Endodermal cell (in vitro differentiated cells): ENCODE results near the gene A2ML1. TPM values are rescaled to one million over a fixed set of nuclear protein-coding genes. Genes with fewer than 3 reads are reported as not detected.
"Not testable (repeated sequence)": the region's sequence is repeated elsewhere in the genome, so short reads cannot be mapped to it uniquely, and the experiment has no call there.

Source experiments
- DNase-seq: peaks from one replicate; pipeline ENCODE4 v3.0.0-alpha.2; 2017
- H3K27ac ChIP-seq: 2 replicates; pipeline ENCODE4 v1.5.1; 2013; ENCODE audit warnings: mild to moderate bottlenecking, low read depth, low read length, moderate library complexity
- H3K27me3 ChIP-seq: 2 replicates; pipeline ENCODE4 v1.6.1; 2013; ENCODE audit warnings: mild to moderate bottlenecking, low read length, moderate library complexity; ENCODE audit not compliant: insufficient read depth, control insufficient read depth, poor library complexity, severe bottlenecking
- H3K36me3 ChIP-seq: 2 replicates; pipeline ENCODE4 v1.7.0; 2013; ENCODE audit warnings: mild to moderate bottlenecking, low read length, moderate library complexity; ENCODE audit not compliant: control insufficient read depth, insufficient read depth
- H3K4me1 ChIP-seq: one replicate; pipeline ENCODE4 v1.7.0; 2013; ENCODE audit warnings: low read length; ENCODE audit not compliant: control insufficient read depth, insufficient read depth
- H3K4me3 ChIP-seq: 2 replicates; pipeline ENCODE4 v1.5.1; 2013; ENCODE audit warnings: mild to moderate bottlenecking, low read length, moderate library complexity
- H3K9ac ChIP-seq: 2 replicates; pipeline ENCODE4 v1.6.1; 2013; ENCODE audit warnings: mild to moderate bottlenecking, low read length, moderate library complexity; ENCODE audit not compliant: poor library complexity, severe bottlenecking; ENCODE audit errors: extremely low read depth
- H3K9me3 ChIP-seq: 2 replicates; pipeline ENCODE4 v1.6.1; 2013; ENCODE audit warnings: mild to moderate bottlenecking, low read length, moderate library complexity; ENCODE audit not compliant: control insufficient read depth
- H3K27ac Mint-ChIP-seq: 2 replicates; pipeline ENCODE4 v1.8.0; 2020; ENCODE audit warnings: mixed read lengths
- H3K27me3 Mint-ChIP-seq: 2 replicates; pipeline ENCODE4 v1.8.0; 2021; ENCODE audit warnings: mild to moderate bottlenecking, mixed read lengths; ENCODE audit not compliant: insufficient read depth
- H3K36me3 Mint-ChIP-seq: 2 replicates; pipeline ENCODE4 v1.8.0; 2020; ENCODE audit warnings: low read depth, mixed read lengths
- H3K4me1 Mint-ChIP-seq: 2 replicates; pipeline ENCODE4 v1.8.0; 2020; ENCODE audit warnings: mixed read lengths
- H3K4me3 Mint-ChIP-seq: 2 replicates; pipeline ENCODE4 v1.8.0; 2020; ENCODE audit warnings: mild to moderate bottlenecking, moderate library complexity, mixed read lengths
- H3K9me3 Mint-ChIP-seq: 2 replicates; pipeline ENCODE4 v1.8.0; 2020; ENCODE audit warnings: mild to moderate bottlenecking, mixed read lengths
- CTCF ChIP-seq: fragments of 200-600 bp; sonication (generic); conservative IDR thresholded peaks from 2 replicates; pipeline ENCODE4 v1.5.0; 2021; ENCODE audit warnings: antibody characterized with exemption, mild to moderate bottlenecking
- whole genome bisulfite sequencing, 2 experiments: methylation state at CpG; one replicate each; pipeline versions ENCODE4 v1.1.5 to v1.1.7; 2013; ENCODE audit warnings: missing lambda C conversion rate in 2 of 2, mixed read lengths in 1 of 2; ENCODE audit not compliant: insufficient coverage in 1 of 2, insufficient read length in 1 of 2; 5-methylcytosine and 5-hydroxymethylcytosine counted together
- total RNA-seq, 2 donors: library from RNA; stranded (reverse); fragmentation: NEBNext Ultra II Directional in 1 of 2; extraction: Animal tissue kit (Norgen Biotek cat#: 25700) in 1 of 2; gene quantifications; 2 replicates in 1 of 2; 3 replicates in 1 of 2; pipeline ENCODE4 v1.2.1, GENCODE V29; 2021

The A2ML1 gene
- total RNA-seq, 2 donors from 2014 or later, result 7.1 to 11.6 TPM

GRCh38 chr12:8855891-8856290 lies 33.5 kb downstream of the A2ML1 start:
- no peaks in the 10 kb centered on the region for H3K27me3 Mint-ChIP-seq
- H3K27me3 ChIP-seq, result no peaks in the 10 kb centered on the region
- H3K36me3 ChIP-seq, result peaks cover 7% of the 10 kb centered on the region
- WGBS, 2 experiments, result 71% methylated on average over 1 of the region's 2 CpGs; no CpG with 5 or more reads in 1 of the 2 experiments
- H3K9me3 Mint-ChIP-seq, result no peaks in the 10 kb centered on the region
- H3K4me3 Mint-ChIP-seq, result no peak overlapping the region
- no peak overlapping the region for H3K27ac ChIP-seq
- TF ChIP-seq CTCF, result no peak
- no peak overlapping the region for H3K9ac ChIP-seq
- H3K4me3 ChIP-seq, result no peak overlapping the region
- no peak overlapping the region for H3K27ac Mint-ChIP-seq
- H3K4me1 ChIP-seq, result no peaks in the 10 kb centered on the region
- no peak for DNase-seq
- peaks cover 12% of the 10 kb centered on the region for H3K36me3 Mint-ChIP-seq
- H3K4me1 Mint-ChIP-seq, result peaks cover 1% of the 10 kb centered on the region
- no peaks in the 10 kb centered on the region for H3K9me3 ChIP-seq

GRCh38 chr12:8859448-8859847 lies 37.0 kb downstream of the A2ML1 start:
- H3K36me3 Mint-ChIP-seq, DNase-seq, H3K27me3 ChIP-seq, H3K9me3 Mint-ChIP-seq, H3K36me3 ChIP-seq, H3K4me1 ChIP-seq, H3K4me3 ChIP-seq, H3K27me3 Mint-ChIP-seq, H3K9me3 ChIP-seq, H3K4me3 Mint-ChIP-seq, H3K27ac Mint-ChIP-seq, H3K9ac ChIP-seq, H3K4me1 Mint-ChIP-seq, H3K27ac ChIP-seq: not testable (repeated sequence)
- 91 to 95% methylated on average over 3 to 4 of the region's 4 CpGs for WGBS, 2 experiments

- TF ChIP-seq CTCF, result peak; percentile 99
- H3K9ac ChIP-seq, result no peak overlapping the region
- Mint-ChIP-seq H3K4me3 (no peak overlapping the region), H3K9me3 (no peaks in the 10 kb centered on the region), H3K36me3 (peaks cover 5% of the 10 kb centered on the region), H3K27me3 (no peaks in the 10 kb centered on the region), H3K27ac (peak overlapping the region; percentile 69), H3K4me1 (peaks cover 1% of the 10 kb centered on the region)
- no peaks in the 10 kb centered on the region for H3K4me1 ChIP-seq
- H3K9me3 ChIP-seq, result no peaks in the 10 kb centered on the region
- no peak overlapping the region for H3K4me3 ChIP-seq
- WGBS, 2 experiments, result 85 to 93% methylated on average over 6 to 10 of the region's 10 CpGs
- no peak overlapping the region for H3K27ac ChIP-seq
- H3K36me3 ChIP-seq, result peaks cover 9% of the 10 kb centered on the region
- peak; percentile 90 for DNase-seq
- H3K27me3 ChIP-seq, result no peaks in the 10 kb centered on the region
Measured at GRCh38 chr12:8860165-8860961, 37.9 kb downstream of the A2ML1 start.
